Mesendoderm (in vitro differentiated cells): ENCODE measurements around the gene FAM181A.

ENCODE experiments used
- DNase-seq: peaks from one replicate; pipeline ENCODE4 v3.0.0; 2013
- H2AK5ac ChIP-seq: 2 replicates; pipeline ENCODE4 v1.6.1; 2013; ENCODE audit warnings: low read length, inconsistent platforms
- H2BK120ac ChIP-seq: 2 replicates; pipeline ENCODE4 v1.6.1; 2013; ENCODE audit warnings: low read depth, mild to moderate bottlenecking, low read length, moderate library complexity, mixed read lengths
- H2BK15ac ChIP-seq: replicated peaks from 2 replicates; pipeline ENCODE4 v1.6.1; 2013; ENCODE audit warnings: low read depth, mild to moderate bottlenecking, moderate library complexity
- H2BK5ac ChIP-seq: 2 replicates; pipeline ENCODE4 v1.6.1; 2013; ENCODE audit warnings: low read length, inconsistent platforms
- H3K18ac ChIP-seq: 2 replicates; pipeline ENCODE4 v1.6.1; 2013; ENCODE audit warnings: mild to moderate bottlenecking, low read length, mixed read lengths
- H3K23ac ChIP-seq: one replicate; pipeline ENCODE4 v1.6.1; 2013; ENCODE audit warnings: low read length
- H3K27ac ChIP-seq: 2 replicates; pipeline ENCODE4 v1.5.1; 2013; ENCODE audit warnings: low read depth, mild to moderate bottlenecking, inconsistent platforms, low read length, moderate library complexity
- H3K27me3 ChIP-seq: 2 replicates; pipeline ENCODE4 v1.6.1; 2013; ENCODE audit warnings: low read length, control low read depth, mild to moderate bottlenecking, inconsistent platforms; ENCODE audit not compliant: insufficient read depth, poor library complexity
- H3K36me3 ChIP-seq: 2 replicates; pipeline ENCODE4 v1.6.1; 2013; ENCODE audit warnings: low read length, inconsistent platforms; ENCODE audit not compliant: control insufficient read depth, insufficient read depth
- H3K4ac ChIP-seq: one replicate; pipeline ENCODE4 v1.6.1; 2013; ENCODE audit warnings: low read depth, mild to moderate bottlenecking, low read length, moderate library complexity
- H3K4me1 ChIP-seq: 2 replicates; pipeline ENCODE4 v1.6.1; 2013; ENCODE audit warnings: low read depth, low read length, inconsistent platforms; ENCODE audit not compliant: control insufficient read depth
- H3K4me2 ChIP-seq: 2 replicates; pipeline ENCODE4 v1.6.1; 2013; ENCODE audit warnings: low read length
- H3K4me3 ChIP-seq: 2 replicates; pipeline ENCODE4 v1.5.1; 2013; ENCODE audit warnings: mild to moderate bottlenecking, low read length
- H3K56ac ChIP-seq: one replicate; pipeline ENCODE4 v1.6.1; 2013; ENCODE audit warnings: low read length
- H3K79me1 ChIP-seq: 2 replicates; pipeline ENCODE4 v1.6.1; 2013; ENCODE audit warnings: low read length, inconsistent platforms
- H3K79me2 ChIP-seq: 2 replicates; pipeline ENCODE4 v1.6.1; 2013; ENCODE audit warnings: mild to moderate bottlenecking, low read length; ENCODE audit not compliant: control insufficient read depth, insufficient read depth
- H3K9ac ChIP-seq: 2 replicates; pipeline ENCODE4 v1.6.1; 2013; ENCODE audit warnings: low read length, inconsistent platforms
- H4K5ac ChIP-seq: one replicate; pipeline ENCODE4 v1.6.1; 2013; ENCODE audit warnings: low read length
- H4K8ac ChIP-seq: one replicate; pipeline ENCODE4 v1.6.1; 2013; ENCODE audit warnings: low read depth, mild to moderate bottlenecking, control low read depth, low read length, moderate library complexity
- WGBS: extraction: QIAGEN DNeasy Blood & Tissue Kit; methylation state at CpG from one replicate; pipeline ENCODE4 v1.1.7; 2013; ENCODE audit warnings: low lambda C conversion rate, missing lambda C conversion rate; ENCODE audit not compliant: insufficient coverage; ENCODE audit errors: extremely low coverage; 5-methylcytosine and 5-hydroxymethylcytosine counted together

Gene FAM181A

GRCh38 chr14:93932642-93933041, 5.5 kb downstream of the FAM181A start:
- Histone ChIP-seq H3K18ac (no peak overlapping the region), H2BK5ac (no peak overlapping the region), H3K27ac (no peak overlapping the region), H3K4me1 (no peaks in the 10 kb centered on the region), H3K9ac (no peak overlapping the region), H4K8ac (no peak overlapping the region), H3K56ac (no peak overlapping the region), H3K4me2 (no peak overlapping the region), H3K27me3 (no peaks in the 10 kb centered on the region), H3K36me3 (no peaks in the 10 kb centered on the region), H3K4ac (no peak overlapping the region), H2BK120ac (no peak overlapping the region), H2BK15ac (no peak overlapping the region), H3K4me3 (no peak overlapping the region), H3K79me1 (no peaks in the 10 kb centered on the region), H3K23ac (no peak overlapping the region), H3K79me2 (no peaks in the 10 kb centered on the region), H2AK5ac (no peak overlapping the region), H4K5ac (no peak overlapping the region)
- DNase-seq: no peak
- no CpG with 5 or more reads among the region's 4 CpGs for WGBS

- no peak overlapping the region for H3K4me2 ChIP-seq
- H3K23ac ChIP-seq: no peak overlapping the region
- H4K5ac ChIP-seq: no peak overlapping the region
- H4K8ac ChIP-seq: no peak overlapping the region
- H3K56ac ChIP-seq: no peak overlapping the region
- no peak overlapping the region for H3K27ac ChIP-seq
- no peak overlapping the region for H3K18ac ChIP-seq
- H3K79me1 ChIP-seq: no peaks in the 10 kb centered on the region
- DNase-seq: no peak
- no peak overlapping the region for H3K4me3 ChIP-seq
- no peak overlapping the region for H2BK120ac ChIP-seq
- H2BK15ac ChIP-seq: no peak overlapping the region
- H2AK5ac ChIP-seq: no peak overlapping the region
- H2BK5ac ChIP-seq: no peak overlapping the region
- no peak overlapping the region for H3K4ac ChIP-seq
- H3K4me1 ChIP-seq: no peaks in the 10 kb centered on the region
- no peak overlapping the region for H3K9ac ChIP-seq
- H3K27me3 ChIP-seq: peaks cover 3% of the 10 kb centered on the region
- H3K79me2 ChIP-seq: no peaks in the 10 kb centered on the region
- H3K36me3 ChIP-seq: no peaks in the 10 kb centered on the region
- WGBS: no CpG with 5 or more reads among the region's 8 CpGs
These were observed 8.1 kb downstream of the FAM181A start for GRCh38 chr14:93935213-93935612.

GRCh38 chr14:93936245-93936644, 9.1 kb downstream of the FAM181A start:
- Histone ChIP-seq H3K9ac (no peak overlapping the region), H2BK120ac (no peak overlapping the region), H3K79me1 (no peaks in the 10 kb centered on the region), H3K56ac (no peak overlapping the region), H3K4me3 (no peak overlapping the region), H2AK5ac (no peak overlapping the region), H3K23ac (no peak overlapping the region), H3K79me2 (no peaks in the 10 kb centered on the region), H3K4ac (no peak overlapping the region), H2BK15ac (no peak overlapping the region), H4K8ac (no peak overlapping the region), H3K18ac (no peak overlapping the region), H2BK5ac (no peak overlapping the region), H3K36me3 (no peaks in the 10 kb centered on the region), H4K5ac (no peak overlapping the region), H3K27me3 (peaks cover 3% of the 10 kb centered on the region), H3K4me1 (no peaks in the 10 kb centered on the region), H3K4me2 (no peak overlapping the region), H3K27ac (no peak overlapping the region)
- DNase-seq: peak; percentile 75
- WGBS: no CpG with 5 or more reads among the region's 5 CpGs

GRCh38 chr14:93936926-93937325, 9.8 kb downstream of the FAM181A start:
- no peak overlapping the region for H3K27ac ChIP-seq
- no peak overlapping the region for H3K9ac ChIP-seq
- H4K8ac ChIP-seq: no peak overlapping the region
- no peak overlapping the region for H2AK5ac ChIP-seq
- H2BK5ac ChIP-seq: no peak overlapping the region
- no peaks in the 10 kb centered on the region for H3K79me2 ChIP-seq
- no peak overlapping the region for H3K4me2 ChIP-seq
- DNase-seq: no peak
- H3K4me1 ChIP-seq: no peaks in the 10 kb centered on the region
- no peak overlapping the region for H3K23ac ChIP-seq
- no peak overlapping the region for H3K56ac ChIP-seq
- no peak overlapping the region for H2BK120ac ChIP-seq
- WGBS: no CpG with 5 or more reads among the region's 6 CpGs
- no peak overlapping the region for H3K4me3 ChIP-seq
- no peaks in the 10 kb centered on the region for H3K79me1 ChIP-seq
- no peak overlapping the region for H3K18ac ChIP-seq
- H4K5ac ChIP-seq: no peak overlapping the region
- H3K36me3 ChIP-seq: no peaks in the 10 kb centered on the region
- H2BK15ac ChIP-seq: no peak overlapping the region
- peaks cover 3% of the 10 kb centered on the region for H3K27me3 ChIP-seq
- no peak overlapping the region for H3K4ac ChIP-seq

GRCh38 chr14:93937519-93937918, 10.4 kb downstream of the FAM181A start:
- H2BK5ac ChIP-seq: no peak overlapping the region
- no peak overlapping the region for H2BK15ac ChIP-seq
- peaks cover 3% of the 10 kb centered on the region for H3K27me3 ChIP-seq
- H3K4me2 ChIP-seq: no peak overlapping the region
- no peaks in the 10 kb centered on the region for H3K4me1 ChIP-seq
- no peak overlapping the region for H4K8ac ChIP-seq
- H2BK120ac ChIP-seq: no peak overlapping the region
- H3K79me1 ChIP-seq: no peaks in the 10 kb centered on the region
- no peak overlapping the region for H2AK5ac ChIP-seq
- no peak overlapping the region for H3K56ac ChIP-seq
- no peak overlapping the region for H4K5ac ChIP-seq
- no peak overlapping the region for H3K23ac ChIP-seq
- no peak overlapping the region for H3K9ac ChIP-seq
- no peak overlapping the region for H3K4ac ChIP-seq
- H3K4me3 ChIP-seq: no peak overlapping the region
- no peak overlapping the region for H3K27ac ChIP-seq
- DNase-seq: no peak
- no CpG with 5 or more reads among the region's 13 CpGs for WGBS
- H3K79me2 ChIP-seq: no peaks in the 10 kb centered on the region
- H3K18ac ChIP-seq: no peak overlapping the region
- no peaks in the 10 kb centered on the region for H3K36me3 ChIP-seq

- H3K4me1 ChIP-seq: no peaks in the 10 kb centered on the region
- no peak overlapping the region for H3K27ac ChIP-seq
- H3K56ac ChIP-seq: peak overlapping the region; percentile 42
- no peak overlapping the region for H2BK120ac ChIP-seq
- peaks cover 3% of the 10 kb centered on the region for H3K27me3 ChIP-seq
- H3K79me1 ChIP-seq: no peaks in the 10 kb centered on the region
- no peak overlapping the region for H2AK5ac ChIP-seq
- no CpG with 5 or more reads among the region's 46 CpGs for WGBS
- no peak overlapping the region for H3K9ac ChIP-seq
- no peak overlapping the region for H3K23ac ChIP-seq
- no peaks in the 10 kb centered on the region for H3K79me2 ChIP-seq
- no peak overlapping the region for H4K8ac ChIP-seq
- H4K5ac ChIP-seq: no peak overlapping the region
- H3K4me2 ChIP-seq: peak overlapping the region; percentile 16
- no peak overlapping the region for H3K4me3 ChIP-seq
- no peak overlapping the region for H3K4ac ChIP-seq
- H2BK15ac ChIP-seq: no peak overlapping the region
- no peaks in the 10 kb centered on the region for H3K36me3 ChIP-seq
- no peak overlapping the region for H2BK5ac ChIP-seq
- no peak overlapping the region for H3K18ac ChIP-seq
- DNase-seq: no peak
These were observed 11.7 kb downstream of the FAM181A start for GRCh38 chr14:93938751-93939303.
